ENCODE results near the gene ATP10D.
"Not testable (repeated sequence)": the region's sequence is repeated elsewhere in the genome, so short reads cannot be mapped to it uniquely, and the experiment has no call there.

The ATP10D gene

GRCh38 chr4:47538111-47538824 is 53.2 kb downstream of the ATP10D start:
- DNase-seq = no peak

DNA sequence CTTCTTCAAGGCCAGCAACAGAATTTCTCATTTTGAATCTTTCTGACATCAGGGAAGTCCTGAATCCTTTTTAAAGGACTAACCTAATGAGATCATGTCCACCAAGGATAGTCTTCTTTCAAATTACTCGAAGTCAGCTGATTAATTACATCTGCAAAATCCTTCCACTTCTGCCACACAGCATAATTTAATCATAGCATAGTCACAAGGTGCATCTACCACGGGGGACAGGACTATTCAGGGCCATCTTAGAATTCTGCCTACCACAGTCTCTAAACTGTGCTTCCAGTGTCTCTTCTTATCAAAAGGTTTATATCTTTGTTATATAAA is 53.7 kb downstream of the ATP10D start:
- no peak for DNase-seq

- not testable (repeated sequence) for DNase-seq
These were observed 57.6 kb downstream of the ATP10D start for GRCh38 chr4:47542640-47543039.

DNA sequence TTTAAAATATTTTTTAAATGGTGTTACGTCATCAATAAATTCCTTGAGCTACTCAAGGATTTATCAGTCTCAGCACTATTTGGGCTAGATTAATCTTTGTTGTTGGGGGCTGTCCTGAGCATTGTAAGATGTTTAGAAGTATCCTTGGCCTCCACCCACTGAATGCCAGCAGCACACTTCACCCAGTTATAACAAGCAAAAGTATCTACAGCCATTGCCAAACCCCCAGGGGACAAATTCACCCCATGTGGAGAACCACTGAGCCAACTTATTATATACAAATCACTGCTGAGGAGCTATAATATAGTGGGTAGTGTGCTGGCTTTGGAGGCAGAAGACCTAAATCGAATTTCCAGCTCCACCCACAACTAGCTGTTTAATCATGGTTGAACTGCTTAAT is 58.3 kb downstream of the ATP10D start:
- no peak for DNase-seq

DNA sequence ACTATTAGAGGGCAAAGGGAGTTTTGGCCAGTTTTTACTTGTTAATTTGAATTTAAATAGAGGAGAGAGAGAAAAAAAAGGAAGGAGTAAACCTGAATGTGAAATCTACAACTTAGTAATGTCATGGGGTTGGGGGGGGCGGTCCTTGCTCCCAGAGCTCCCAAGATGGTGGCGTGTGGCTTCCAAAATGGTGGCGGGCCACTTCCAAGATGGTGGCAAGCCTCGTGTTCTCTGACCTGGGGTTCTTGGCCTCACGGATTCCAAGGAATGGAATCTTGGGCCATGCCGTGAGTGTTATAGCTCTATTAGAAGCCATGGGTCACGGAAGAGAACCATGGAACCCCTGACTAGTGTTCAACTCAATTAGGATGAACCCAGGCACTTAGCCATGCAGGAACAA is 65.3 kb downstream of the ATP10D start:
- DNase-seq = not testable (repeated sequence)

GRCh38 chr4:47550899-47551548 is 65.9 kb downstream of the ATP10D start:
- DNase-seq = no peak

GRCh38 chr4:47551682-47552081 is 66.6 kb downstream of the ATP10D start:
- DNase-seq = no peak

- DNase-seq = no peak
These were observed 68.5 kb downstream of the ATP10D start for GRCh38 chr4:47553329-47554125.

DNA sequence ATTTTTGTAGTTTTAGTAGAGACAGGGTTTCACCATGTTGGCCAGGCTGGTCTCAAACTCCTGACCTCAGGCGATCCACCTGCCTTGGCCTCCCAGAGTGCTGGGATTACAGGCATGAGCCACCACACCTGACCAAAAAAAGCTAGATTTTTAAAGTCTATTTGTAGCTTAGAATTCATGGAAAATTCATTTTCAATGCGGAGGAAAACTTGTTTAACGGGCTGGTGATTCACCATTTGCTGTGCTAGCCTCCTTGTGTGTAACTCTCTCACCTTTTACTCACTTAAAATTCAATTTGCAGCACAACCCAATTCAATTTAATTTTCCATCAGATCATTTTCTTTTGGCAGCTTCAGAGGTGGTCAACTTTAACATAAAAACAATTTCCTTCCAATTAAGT is 70.8 kb downstream of the ATP10D start:
- not testable (repeated sequence) for DNase-seq

DNA sequence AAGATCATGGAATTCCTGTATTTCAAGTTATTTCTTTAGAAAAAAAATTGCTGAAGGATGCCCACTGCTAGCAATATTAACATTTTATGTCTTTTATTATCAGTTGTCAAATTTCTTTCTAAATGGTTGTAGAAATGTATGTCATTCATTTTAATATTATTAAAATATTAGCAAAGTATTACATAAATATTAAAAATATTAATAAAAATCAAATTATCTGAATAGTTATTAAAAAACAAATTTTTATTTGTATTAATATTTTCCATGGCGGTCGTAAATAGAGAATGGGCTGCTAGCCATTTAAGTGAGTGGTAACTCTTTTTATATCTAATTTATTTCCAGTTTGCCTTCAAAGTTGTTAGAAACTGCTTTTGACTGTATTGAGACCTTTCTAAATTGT is 72.2 kb downstream of the ATP10D start:
- no peak for DNase-seq

DNA sequence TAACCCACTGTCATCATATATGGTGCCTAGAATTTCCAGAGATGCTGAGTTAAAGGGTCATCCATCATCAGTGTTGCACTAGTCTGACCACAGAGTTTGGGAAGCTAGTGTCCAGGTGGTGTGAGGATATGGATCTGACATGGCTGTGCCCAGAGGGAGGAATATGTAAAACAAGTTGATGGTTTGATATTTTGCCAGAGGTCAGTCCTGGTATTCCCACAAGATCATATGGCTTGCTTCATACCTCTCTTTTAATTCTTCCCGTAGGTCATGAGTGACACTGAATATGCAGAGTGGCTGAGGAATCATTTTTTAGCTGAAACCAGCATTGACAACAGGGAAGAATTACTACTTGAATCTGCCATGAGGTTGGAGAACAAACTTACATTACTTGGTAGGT is 75.6 kb downstream of the ATP10D start:
- no peak for DNase-seq

DNA sequence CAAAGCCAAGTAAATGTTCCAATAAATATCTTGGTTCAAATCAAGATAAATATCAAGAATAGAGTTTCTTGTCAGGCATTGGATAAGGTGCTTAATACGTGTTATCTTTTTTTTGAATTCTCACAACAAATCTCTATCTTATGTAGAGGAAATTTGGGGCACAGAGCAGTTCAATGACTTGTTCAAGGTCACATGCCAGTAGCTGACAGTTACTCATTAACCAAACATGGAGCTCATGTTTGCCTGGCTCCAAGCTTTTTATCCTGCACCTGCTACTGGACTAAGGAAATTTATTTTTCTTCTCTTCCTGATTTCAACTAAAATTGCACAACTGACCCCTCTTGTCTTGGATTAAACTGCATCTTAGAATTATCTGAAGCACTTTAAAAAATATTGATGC is 76.3 kb downstream of the ATP10D start:
- no peak for DNase-seq

- no peak for DNase-seq
These were observed 77.2 kb downstream of the ATP10D start for GRCh38 chr4:47562297-47562696.

DNA sequence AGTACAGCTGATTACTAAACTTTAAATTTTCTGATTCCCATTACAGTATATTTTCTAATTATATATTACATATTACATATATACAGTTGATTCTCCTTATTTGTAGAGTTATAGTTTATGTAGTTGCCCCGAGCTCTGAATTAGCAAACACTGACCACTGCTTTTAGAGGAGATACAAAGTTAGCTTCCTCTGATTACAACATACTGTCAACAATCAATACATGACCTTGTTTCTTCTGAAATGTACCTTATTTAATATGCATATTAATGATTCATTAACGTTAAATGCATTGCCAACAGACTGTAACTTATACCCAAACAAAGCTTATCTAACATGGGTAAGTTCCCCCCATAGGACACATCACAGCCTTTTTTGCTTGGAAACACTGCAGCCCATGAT is 81.5 kb downstream of the ATP10D start:
- DNase-seq = no peak

DNA sequence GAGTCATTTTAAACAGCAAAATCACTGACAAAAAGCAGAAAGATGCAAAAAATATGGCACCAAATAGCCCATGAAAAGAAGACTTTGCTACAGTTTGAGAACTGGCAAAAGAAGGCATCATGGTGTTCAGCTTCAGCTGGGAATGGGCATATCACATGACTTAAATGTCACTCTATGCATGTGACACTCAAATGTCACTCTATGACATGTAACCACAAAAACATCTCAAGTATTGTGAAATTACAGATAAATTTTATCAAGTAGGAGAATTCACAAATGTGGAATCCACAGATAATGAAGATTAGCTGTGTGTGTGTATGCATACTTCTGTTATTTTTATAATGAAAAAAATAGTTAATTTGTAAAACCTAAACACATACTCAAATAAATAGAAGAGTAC is 81.9 kb downstream of the ATP10D start:
- DNase-seq = no peak

DNA sequence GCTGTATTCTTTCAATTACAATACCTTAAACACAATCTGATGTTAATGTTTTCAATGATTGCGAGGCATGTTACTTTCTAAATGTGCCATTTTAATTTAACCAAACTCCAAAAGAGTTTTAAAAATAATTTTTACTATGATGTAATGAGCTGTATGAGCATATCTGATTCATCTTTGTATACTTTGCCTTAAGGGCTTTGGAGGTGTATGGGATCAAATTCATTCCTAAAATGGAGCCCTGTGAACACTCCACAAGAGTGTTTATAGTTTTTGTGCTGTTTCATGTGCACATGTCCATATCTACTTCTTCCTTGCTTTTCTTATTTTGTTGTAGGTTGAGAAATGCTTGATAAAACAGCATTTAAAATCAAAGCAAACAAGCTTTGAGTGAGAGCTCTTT is 82.4 kb downstream of the ATP10D start:
- DNase-seq = no peak

- DNase-seq = no peak
These were observed 85.7 kb downstream of the ATP10D start for GRCh38 chr4:47570816-47571215.

GRCh38 chr4:47572981-47573380 is 87.9 kb downstream of the ATP10D start:
- no peak for DNase-seq

DNA sequence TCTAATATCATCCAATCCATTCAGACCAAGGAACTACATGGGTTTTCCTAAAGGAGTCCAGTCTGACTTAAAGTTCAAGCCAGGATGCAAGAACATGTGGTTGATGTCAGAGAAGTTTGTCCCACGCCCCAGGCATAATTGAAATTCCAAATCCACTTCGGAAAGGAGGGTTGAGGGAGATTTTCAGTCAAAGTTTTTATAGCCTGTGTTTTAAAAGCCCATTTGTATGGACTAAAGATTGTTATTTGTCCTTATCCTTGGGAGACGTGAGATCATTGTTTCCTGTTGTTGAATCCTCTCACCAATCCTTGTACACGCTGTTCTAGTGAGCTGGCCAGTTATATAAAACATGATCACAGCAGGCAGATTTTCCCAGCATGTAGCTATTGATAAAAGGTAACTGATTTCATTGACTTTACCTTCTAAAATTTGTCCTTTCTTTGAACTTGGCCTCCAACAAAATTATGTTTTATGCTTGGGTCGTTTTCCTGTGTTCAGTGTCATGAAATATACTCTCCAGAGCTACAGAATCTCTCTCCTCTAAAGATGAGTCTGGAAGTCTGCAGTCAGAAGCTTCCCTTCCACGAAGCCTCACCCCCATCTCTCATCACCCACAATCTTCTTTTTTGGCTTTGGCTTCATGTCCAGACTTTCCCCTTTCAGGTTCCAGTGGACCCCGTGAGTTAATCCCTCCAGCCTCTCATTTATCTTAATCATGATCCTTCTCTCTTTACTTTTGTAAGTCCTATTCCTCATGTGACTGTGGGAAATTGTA is 92.9 kb downstream of the ATP10D start:
- no peak for DNase-seq

- DNase-seq = no peak
These were observed 94.2 kb downstream of the ATP10D start for GRCh38 chr4:47579235-47579634.

- DNase-seq = no peak
These were observed 105.2 kb downstream of the ATP10D start for GRCh38 chr4:47590325-47590724.

DNA sequence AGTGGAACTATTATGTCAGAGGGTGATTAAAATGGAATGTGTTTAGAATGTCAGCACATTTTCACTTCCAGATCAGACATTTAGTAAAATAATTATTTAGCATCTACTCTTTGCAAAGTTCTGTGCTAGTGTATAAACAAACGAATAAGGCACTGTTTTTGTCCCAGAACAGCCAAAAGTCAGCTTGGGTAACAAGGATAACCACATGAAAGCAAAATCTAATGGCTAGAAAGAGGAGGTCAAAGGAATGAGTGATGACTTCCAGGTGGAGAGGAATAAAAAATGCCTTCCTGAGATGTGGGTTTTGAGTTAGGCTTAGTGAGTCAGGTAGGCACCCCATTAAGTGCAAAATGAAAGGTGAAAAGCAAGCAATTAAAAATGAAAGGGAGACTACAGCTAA is 112.6 kb downstream of the ATP10D start:
- DNase-seq = no peak

GRCh38 chr4:47598320-47598719 is 113.2 kb downstream of the ATP10D start:
- DNase-seq = no peak

Data from eye (tissue), 1 donor.